GM23338 (cell line): Measurements from ENCODE around the gene FOXJ3. TPM values are rescaled to one million over a fixed set of nuclear protein-coding genes. Genes with fewer than 3 reads are reported as not detected.

Experiments used
- ATAC-seq: fragments of 200-7000 bp; cut with Tn5 transposase; 3 replicates; pipeline ENCODE4 v1.9.1; 2020
- DNase-seq: peaks from one replicate; pipeline ENCODE4 v3.0.0-alpha.2; 2015; ENCODE audit warnings: low spot score
- H2AFZ ChIP-seq: fragments of 200-600 bp; sonication (generic); 2 replicates; pipeline ENCODE4 v1.8.0; 2016; ENCODE audit warnings: antibody characterized with exemption, mild to moderate bottlenecking, moderate library complexity
- H3F3A ChIP-seq: fragments of 200-600 bp; sonication (generic); replicated peaks from 2 replicates; pipeline ENCODE4 v1.8.0; 2017; ENCODE audit warnings: antibody characterized with exemption, mixed run types, low read depth
- H3K27ac ChIP-seq: fragments of 200-600 bp; sonication (generic); 2 replicates; pipeline ENCODE4 v1.6.1; 2016; ENCODE audit warnings: low read depth
- H3K27me3 ChIP-seq: fragments of 200-600 bp; sonication (generic); 2 replicates; pipeline ENCODE4 v1.8.0; 2016; ENCODE audit warnings: mild to moderate bottlenecking, mixed run types, moderate library complexity; ENCODE audit not compliant: insufficient read depth
- H3K36me3 ChIP-seq: fragments of 200-600 bp; sonication (generic); 2 replicates; pipeline ENCODE4 v1.8.0; 2016; ENCODE audit warnings: mild to moderate bottlenecking; ENCODE audit not compliant: insufficient read depth
- H3K4me1 ChIP-seq: fragments of 200-600 bp; sonication (generic); 2 replicates; pipeline ENCODE4 v1.8.0; 2016; ENCODE audit warnings: mild to moderate bottlenecking, moderate library complexity; ENCODE audit not compliant: insufficient read depth
- H3K4me2 ChIP-seq: fragments of 200-600 bp; sonication (generic); 2 replicates; pipeline ENCODE4 v1.7.1; 2017; ENCODE audit warnings: mixed run types
- H3K4me3 ChIP-seq: fragments of 200-600 bp; sonication (generic); 2 replicates; pipeline ENCODE4 v1.6.1; 2016; ENCODE audit warnings: mixed run types
- H3K79me2 ChIP-seq: fragments of 200-600 bp; sonication (generic); replicated peaks from 2 replicates; pipeline ENCODE4 v1.8.0; 2017; ENCODE audit warnings: mild to moderate bottlenecking; ENCODE audit not compliant: insufficient read depth
- H3K9me2 ChIP-seq: fragments of 200-600 bp; sonication (generic); 2 replicates; pipeline ENCODE4 v1.8.0; 2017; ENCODE audit not compliant: insufficient read depth
- H4K20me1 ChIP-seq: fragments of 200-600 bp; sonication (generic); replicated peaks from 2 replicates; pipeline ENCODE4 v1.8.0; 2017; ENCODE audit warnings: mild to moderate bottlenecking; ENCODE audit not compliant: insufficient read depth
- H3K27ac Mint-ChIP-seq: 2 replicates; pipeline ENCODE4 v1.8.0; 2020; ENCODE audit warnings: inconsistent platforms, mild to moderate bottlenecking, moderate library complexity, mixed read lengths
- H3K27me3 Mint-ChIP-seq: 3 replicates; pipeline ENCODE4 v1.8.0; 2022; ENCODE audit warnings: low read depth, mild to moderate bottlenecking, moderate library complexity, mixed read lengths, inconsistent platforms; ENCODE audit not compliant: insufficient read depth, poor library complexity
- H3K36me3 Mint-ChIP-seq: 3 replicates; pipeline ENCODE4 v1.8.0; 2021; ENCODE audit warnings: low read depth, mild to moderate bottlenecking, inconsistent platforms, moderate library complexity, mixed read lengths
- H3K4me1 Mint-ChIP-seq: 3 replicates; pipeline ENCODE4 v1.8.0; 2020; ENCODE audit warnings: mild to moderate bottlenecking, inconsistent platforms, mixed read lengths
- H3K4me3 Mint-ChIP-seq: 3 replicates; pipeline ENCODE4 v1.8.0; 2021; ENCODE audit warnings: moderate library complexity, mild to moderate bottlenecking, inconsistent platforms, mixed read lengths
- H3K9me3 Mint-ChIP-seq: 3 replicates; pipeline ENCODE4 v1.8.0; 2020; ENCODE audit warnings: moderate library complexity, mild to moderate bottlenecking, inconsistent platforms, mixed read lengths
- CTCF ChIP-seq, 2 experiments: fragments of 200-600 bp in 1 of 2; sonication (generic) in 1 of 2; conservative IDR thresholded peaks; 2 replicates each; pipeline versions ENCODE4 v1.5.1 to v1.6.1; 2016 to 2017; ENCODE audit warnings: antibody characterized with exemption in 2 of 2, low read depth in 2 of 2, mild to moderate bottlenecking in 2 of 2, moderate library complexity in 1 of 2
- ETS1 ChIP-seq: IDR thresholded peaks from 2 replicates; pipeline ENCODE4 v1.6.1; 2016; ENCODE audit warnings: antibody characterized with exemption
- EZH2 ChIP-seq: fragments of 200-600 bp; sonication (generic); IDR thresholded peaks from one replicate; pipeline ENCODE4 v1.8.0; 2017; ENCODE audit warnings: antibody characterized with exemption, mild to moderate bottlenecking, low read depth; ENCODE audit not compliant: unreplicated experiment
- EZH2phosphoT487 ChIP-seq: fragments of 200-600 bp; sonication (generic); IDR thresholded peaks from one replicate; pipeline ENCODE4 v1.8.1; 2018; ENCODE audit warnings: antibody characterized with exemption; ENCODE audit not compliant: unreplicated experiment
- NANOG ChIP-seq: IDR thresholded peaks from 2 replicates; pipeline ENCODE4 v1.6.1; 2016; ENCODE audit warnings: antibody characterized with exemption, borderline replicate concordance
- POLR2AphosphoS5 ChIP-seq: IDR thresholded peaks from 2 replicates; pipeline ENCODE4 v1.6.1; 2016; ENCODE audit warnings: antibody characterized with exemption, low read depth
- REST ChIP-seq: IDR thresholded peaks from one replicate; pipeline ENCODE4 v1.6.1; 2018; ENCODE audit warnings: antibody characterized with exemption; ENCODE audit not compliant: unreplicated experiment
- STAT1 ChIP-seq: IDR thresholded peaks from one replicate; pipeline ENCODE4 v1.6.1; 2016; ENCODE audit warnings: antibody characterized with exemption; ENCODE audit not compliant: unreplicated experiment
- ZNF114 ChIP-seq: fragments of 250-450 bp; sonication (Bioruptor Pico); IDR thresholded peaks from 2 replicates; pipeline ENCODE4 v1.5.0; 2020; ENCODE audit warnings: mild to moderate bottlenecking, moderate library complexity
- polyA plus RNA-seq: library from polyadenylated mRNA; unstranded; fragments of >200 nt; fragmentation: Nextera tagmentation; extraction: Ambion mirVana; gene quantifications from 2 replicates; pipeline ENCODE4 v1.2.1, GENCODE V29; 2016
- total RNA-seq: library from RNA; depleted of rRNA; stranded (reverse); fragments of >200 nt; shearing (Covaris generic); gene quantifications from 2 replicates; pipeline ENCODE4 v1.2.3, GENCODE V29; 2014

The FOXJ3 gene
- total and polyA plus RNA-seq, 2 experiments from 2014 or later: 36.6 to 53.3 TPM

GRCh38 chr1:42142894-42143675, 191.9 kb downstream of the FOXJ3 start (continued):
- TF ChIP-seq REST: no peak
- TF ChIP-seq ETS1: no peak
- TF ChIP-seq STAT1: no peak
- no peak for TF ChIP-seq EZH2
- no peak for TF ChIP-seq CTCF (conservative IDR thresholded peaks at IDR 0.05; ENCODE audit: low read depth in 2 of 2)

GRCh38 chr1:42141978-42142377, 193.1 kb downstream of the FOXJ3 start:
- Mint-ChIP-seq H3K9me3 (no peaks in the 10 kb centered on the region; the same call in 2 of the 3 replicates), H3K4me3 (no peak overlapping the region), H3K27me3 (no peaks in the 10 kb centered on the region), H3K4me1 (no peaks in the 10 kb centered on the region), H3K36me3 (no peaks in the 10 kb centered on the region), H3K27ac (no peak overlapping the region)
- H3K27ac ChIP-seq: no peak overlapping the region
- H3K4me2 ChIP-seq: no peak overlapping the region
- no peaks in the 10 kb centered on the region for H3K27me3 ChIP-seq
- H2AFZ ChIP-seq: no peak overlapping the region
- no peak overlapping the region for H3K4me3 ChIP-seq
- no peak for DNase-seq
- TF ChIP-seq EZH2phosphoT487 (no peak), NANOG (no peak), ZNF114 (no peak), EZH2 (no peak), POLR2AphosphoS5 (no peak), CTCF (conservative IDR thresholded peaks at IDR 0.05; ENCODE audit: low read depth in 2 of 2) (no peak)
- H3K79me2 ChIP-seq: no peaks in the 10 kb centered on the region
- H4K20me1 ChIP-seq: no peaks in the 10 kb centered on the region
- H3K4me1 ChIP-seq: no peaks in the 10 kb centered on the region; the same call in 1 of the 2 replicates
- H3K36me3 ChIP-seq: no peaks in the 10 kb centered on the region
- no peak for ATAC-seq
- H3K9me2 ChIP-seq: no peaks in the 10 kb centered on the region
- no peaks in the 10 kb centered on the region for H3F3A ChIP-seq
